WTC11 (cell line): ENCODE data around the gene SP2.

Experiments
- CREB1 ChIP-seq: sonication (generic); formaldehyde crosslinking; IDR thresholded peaks from 2 replicates; pipeline ENCODE4 v1.8.0; 2023; ENCODE audit warnings: mild to moderate bottlenecking, missing genetic modification reagents
- CTCF ChIP-seq: fragments of 200-600 bp; IDR thresholded peaks from 2 replicates; pipeline ENCODE4 v1.8.0; 2022; ENCODE audit warnings: antibody characterized with exemption
- HMGA2 ChIP-seq: fragments of 250-450 bp; sonication (Bioruptor Pico); IDR thresholded peaks from 2 replicates; pipeline ENCODE4 v1.4.0; 2021; ENCODE audit warnings: mild to moderate bottlenecking, moderate library complexity
- USF1 ChIP-seq: sonication (generic); formaldehyde crosslinking; IDR thresholded peaks from 2 replicates; pipeline ENCODE4 v1.8.0; 2022; ENCODE audit warnings: mild to moderate bottlenecking, missing genetic modification reagents
- USF2 ChIP-seq: sonication (generic); formaldehyde crosslinking; IDR thresholded peaks from 2 replicates; pipeline ENCODE4 v1.8.1; 2023; ENCODE audit warnings: mild to moderate bottlenecking, missing genetic modification reagents, moderate library complexity

- no peak for TF ChIP-seq CTCF
- no peak for TF ChIP-seq CREB1 (CRISPR knock-in tag)
- TF ChIP-seq USF1 (CRISPR knock-in tag), result no peak
- no peak for TF ChIP-seq HMGA2 (CRISPR knock-in tag)
- no peak for TF ChIP-seq USF2 (CRISPR knock-in tag)
Measured at GRCh38 chr17:47905221-47905733, 9.2 kb downstream of the SP2 start.
